ENCODE measurements around the gene PLCB4. TPM values are rescaled to one million over a fixed set of nuclear protein-coding genes. Genes with fewer than 3 reads are reported as not detected.

Gene PLCB4
- total RNA-seq, 6 experiments from 2014 or later: 71.8 to 95.7 (median 79.1) TPM

GRCh38 chr20:9480066-9480465 lies 411.2 kb downstream of the PLCB4 start:
- Mint-ChIP-seq H3K27me3 (ENCODE audit: insufficient read depth) (peaks cover 6% of the 10 kb centered on the region), H3K9me3 (no peaks in the 10 kb centered on the region), H3K27ac (no peak overlapping the region), H3K4me1 (ENCODE audit: low read depth) (peaks cover 14% of the 10 kb centered on the region), H3K36me3 (ENCODE audit: low read depth) (peaks cover 38% of the 10 kb centered on the region), H3K4me3 (no peak overlapping the region)
- TF ChIP-seq CTCF (IDR thresholded peaks at IDR 0.05): no peak
- no peak for DNase-seq

GRCh38 chr20:9482180-9482579 lies 413.3 kb downstream of the PLCB4 start:
- H3K27ac Mint-ChIP-seq: no peak overlapping the region
- H3K4me1 Mint-ChIP-seq (ENCODE audit: low read depth): no peaks in the 10 kb centered on the region
- DNase-seq: no peak
- no peak for TF ChIP-seq CTCF (IDR thresholded peaks at IDR 0.05)
- H3K36me3 Mint-ChIP-seq (ENCODE audit: low read depth): peaks cover 17% of the 10 kb centered on the region
- peaks cover 10% of the 10 kb centered on the region for H3K27me3 Mint-ChIP-seq (ENCODE audit: insufficient read depth)
- H3K9me3 Mint-ChIP-seq: no peaks in the 10 kb centered on the region
- H3K4me3 Mint-ChIP-seq: no peak overlapping the region

GRCh38 chr20:9483131-9483530 lies 414.2 kb downstream of the PLCB4 start:
- H3K4me3 Mint-ChIP-seq: no peak overlapping the region
- no peak for TF ChIP-seq CTCF (IDR thresholded peaks at IDR 0.05)
- peaks cover 10% of the 10 kb centered on the region for H3K27me3 Mint-ChIP-seq (ENCODE audit: insufficient read depth)
- H3K9me3 Mint-ChIP-seq: no peaks in the 10 kb centered on the region
- H3K4me1 Mint-ChIP-seq (ENCODE audit: low read depth): no peaks in the 10 kb centered on the region
- H3K27ac Mint-ChIP-seq: no peak overlapping the region
- H3K36me3 Mint-ChIP-seq (ENCODE audit: low read depth): peaks cover 7% of the 10 kb centered on the region
- no peak for DNase-seq

GRCh38 chr20:9485614-9486340 lies 416.9 kb downstream of the PLCB4 start:
- peaks cover 6% of the 10 kb centered on the region for H3K4me1 Mint-ChIP-seq (ENCODE audit: low read depth)
- peaks cover 10% of the 10 kb centered on the region for H3K27me3 Mint-ChIP-seq (ENCODE audit: insufficient read depth)
- no peak overlapping the region for H3K4me3 Mint-ChIP-seq
- no peak for TF ChIP-seq CTCF (IDR thresholded peaks at IDR 0.05)
- no peaks in the 10 kb centered on the region for H3K9me3 Mint-ChIP-seq
- no peak overlapping the region; the same call in 1 of the 2 replicates for H3K27ac Mint-ChIP-seq
- H3K36me3 Mint-ChIP-seq (ENCODE audit: low read depth): peaks cover 3% of the 10 kb centered on the region; the same call in 1 of the 2 replicates
- DNase-seq: no peak

- peaks cover 6% of the 10 kb centered on the region for H3K4me1 Mint-ChIP-seq (ENCODE audit: low read depth)
- H3K4me3 Mint-ChIP-seq: no peak overlapping the region
- no peak overlapping the region for H3K27ac Mint-ChIP-seq
- H3K9me3 Mint-ChIP-seq: no peaks in the 10 kb centered on the region
- peaks cover 10% of the 10 kb centered on the region for H3K27me3 Mint-ChIP-seq (ENCODE audit: insufficient read depth)
- H3K36me3 Mint-ChIP-seq (ENCODE audit: low read depth): no peaks in the 10 kb centered on the region
- no peak for TF ChIP-seq CTCF (IDR thresholded peaks at IDR 0.05)
- no peak for DNase-seq
Observed at GRCh38 chr20:9487231-9487630, 418.3 kb downstream of the PLCB4 start.

All from HFFc6 (cell line).